A673 (cell line): ENCODE data around the gene STOX1.

Source experiments
- EZH2 ChIP-seq: fragments of 200-600 bp; sonication (generic); IDR thresholded peaks from 2 replicates; pipeline ENCODE4 v1.6.1; 2017; ENCODE audit warnings: borderline replicate concordance, low read depth, mild to moderate bottlenecking, mixed read lengths, antibody characterized with exemption, low read length; ENCODE audit not compliant: poor library complexity, severe bottlenecking
- TF ChIP-seq, protein P1 (sequence below): fragments of 300-800, 200-600 bp; sonication (generic); conservative IDR thresholded peaks from 2 replicates; pipeline ENCODE4 v1.5.1; 2017; ENCODE audit warnings: low read depth, mild to moderate bottlenecking, antibody characterized with exemption, low read length, moderate library complexity, mixed read lengths

DNA sequence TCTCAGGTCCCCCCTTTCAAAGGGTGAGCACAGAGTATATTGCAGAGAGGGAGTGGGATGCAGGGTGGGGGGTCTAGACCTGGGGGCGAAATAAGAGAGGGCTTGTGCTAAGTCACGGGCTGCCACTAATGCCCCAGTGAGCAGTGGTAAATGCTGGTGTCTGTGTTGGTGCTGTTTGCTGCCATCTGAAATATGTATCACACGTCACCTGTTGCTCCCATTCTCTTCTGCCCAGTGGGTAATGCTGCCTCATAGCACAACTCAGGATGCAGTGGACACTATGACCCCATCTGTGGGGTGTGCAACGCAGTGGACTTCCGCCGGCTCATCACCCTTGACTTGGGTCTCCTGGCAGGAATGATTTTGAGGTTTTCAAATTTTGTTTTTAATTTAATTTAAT lies 2.6 kb downstream of the STOX1 start:
- TF ChIP-seq, protein P1, sequence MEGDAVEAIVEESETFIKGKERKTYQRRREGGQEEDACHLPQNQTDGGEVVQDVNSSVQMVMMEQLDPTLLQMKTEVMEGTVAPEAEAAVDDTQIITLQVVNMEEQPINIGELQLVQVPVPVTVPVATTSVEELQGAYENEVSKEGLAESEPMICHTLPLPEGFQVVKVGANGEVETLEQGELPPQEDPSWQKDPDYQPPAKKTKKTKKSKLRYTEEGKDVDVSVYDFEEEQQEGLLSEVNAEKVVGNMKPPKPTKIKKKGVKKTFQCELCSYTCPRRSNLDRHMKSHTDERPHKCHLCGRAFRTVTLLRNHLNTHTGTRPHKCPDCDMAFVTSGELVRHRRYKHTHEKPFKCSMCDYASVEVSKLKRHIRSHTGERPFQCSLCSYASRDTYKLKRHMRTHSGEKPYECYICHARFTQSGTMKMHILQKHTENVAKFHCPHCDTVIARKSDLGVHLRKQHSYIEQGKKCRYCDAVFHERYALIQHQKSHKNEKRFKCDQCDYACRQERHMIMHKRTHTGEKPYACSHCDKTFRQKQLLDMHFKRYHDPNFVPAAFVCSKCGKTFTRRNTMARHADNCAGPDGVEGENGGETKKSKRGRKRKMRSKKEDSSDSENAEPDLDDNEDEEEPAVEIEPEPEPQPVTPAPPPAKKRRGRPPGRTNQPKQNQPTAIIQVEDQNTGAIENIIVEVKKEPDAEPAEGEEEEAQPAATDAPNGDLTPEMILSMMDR, result no peak
- no peak for TF ChIP-seq EZH2
